K562 treated with DMSO at 1 percent for 48 hours (cell line): ENCODE data around the gene AKAP3. TPM values are rescaled to one million over a fixed set of nuclear protein-coding genes. Genes with fewer than 3 reads are reported as not detected.

ENCODE experiments used
- total RNA-seq: library from RNA; unstranded; fragments of 300-600 nt; gene quantifications from 2 replicates; pipeline ENCODE4 v1.2.3, GENCODE V29; 2022; ENCODE audit warnings: low replicate concordance; ENCODE audit errors: extremely low read depth

The AKAP3 gene
- not detected in 2 replicates for total RNA-seq

GRCh38 chr12:4648501-4649357 is at the start of gene AKAP3, which contains the start of gene NDUFA9:
Gene AKAP3, minus strand, starts transcription at chr12:4649051. Its CDS starts 10,855 bp downstream, at chr12:4638196.
Gene NDUFA9, plus strand, starts transcription at chr12:4649114. Its CDS starts 13 bp downstream, at chr12:4649127.

Other genes with a start within 250 kb of the AKAP3 start
- not detected in 2 replicates for gene FGF6, start 203.2 kb downstream of the AKAP3 start, total RNA-seq
- not detected in 2 replicates for gene RAD51AP1, start 110.2 kb downstream of the AKAP3 start, total RNA-seq
- gene DYRK4, start 86.8 kb downstream of the AKAP3 start, total RNA-seq, result not detected in 2 replicates
- gene NDUFA9, start 63 bp upstream of the AKAP3 start, total RNA-seq, result not detected in 2 replicates
- not detected in 2 replicates for gene GALNT8, start 71.3 kb upstream of the AKAP3 start, total RNA-seq